Mucosa of rectum (tissue), 2 donors: ENCODE results near the gene OR2V2.
"Not testable (repeated sequence)": the region's sequence is repeated elsewhere in the genome, so short reads cannot be mapped to it uniquely, and the experiment has no call there.

ENCODE experiments used
- H3K27ac ChIP-seq, 2 donors: one replicate each; pipeline ENCODE4 v1.7.0; 2013; ENCODE audit warnings: inconsistent platforms in 2 of 2, low read depth in 2 of 2, low read length in 2 of 2
- H3K27me3 ChIP-seq, 2 donors: one replicate each; pipeline ENCODE4 v1.7.0; 2013; ENCODE audit warnings: low read length in 2 of 2; ENCODE audit not compliant: control insufficient read depth in 2 of 2, insufficient read depth in 2 of 2
- H3K36me3 ChIP-seq, 2 donors: one replicate each; pipeline ENCODE4 v1.7.0; 2013; ENCODE audit warnings: low read length in 2 of 2; ENCODE audit not compliant: control insufficient read depth in 2 of 2, insufficient read depth in 2 of 2
- H3K4me1 ChIP-seq, 2 donors: one replicate each; pipeline ENCODE4 v1.7.0; 2013; ENCODE audit warnings: low read length in 2 of 2, mild to moderate bottlenecking in 1 of 2; ENCODE audit not compliant: control insufficient read depth in 2 of 2, insufficient read depth in 2 of 2
- H3K4me3 ChIP-seq, 2 donors: one replicate each; pipeline ENCODE4 v1.7.0; 2013; ENCODE audit warnings: low read length in 2 of 2
- H3K9ac ChIP-seq, 2 donors: one replicate each; pipeline ENCODE4 v1.7.0; 2013; ENCODE audit warnings: low read length in 2 of 2, low read depth in 1 of 2, mild to moderate bottlenecking in 1 of 2
- H3K9me3 ChIP-seq, 2 donors: one replicate each; pipeline ENCODE4 v1.7.0; 2013; ENCODE audit warnings: low read length in 2 of 2; ENCODE audit not compliant: control insufficient read depth in 2 of 2
- donor health status: healthy.
- donor health status: Normal muscosa, but diverticular disease.

Gene OR2V2

GRCh38 chr5:181104606-181105390 is 42.6 kb upstream of the OR2V2 start:
- not testable (repeated sequence) for H3K27ac ChIP-seq, H3K9ac ChIP-seq, H3K36me3 ChIP-seq, H3K9me3 ChIP-seq, H3K4me3 ChIP-seq, H3K4me1 ChIP-seq
- peaks cover 19 to 21% of the 10 kb centered on the region in 2 donors for H3K27me3 ChIP-seq

GRCh38 chr5:181105391-181106025 is 41.9 kb upstream of the OR2V2 start:
- H3K36me3 ChIP-seq: no peaks in the 10 kb centered on the region
- H3K4me3 ChIP-seq: no peak overlapping the region
- no peak overlapping the region for H3K9ac ChIP-seq
- H3K27ac ChIP-seq: no peak overlapping the region
- H3K9me3 ChIP-seq: no peaks in the 10 kb centered on the region
- H3K4me1 ChIP-seq: no peaks in the 10 kb centered on the region
- peaks cover 14% of the 10 kb centered on the region in 2 donors for H3K27me3 ChIP-seq

DNA sequence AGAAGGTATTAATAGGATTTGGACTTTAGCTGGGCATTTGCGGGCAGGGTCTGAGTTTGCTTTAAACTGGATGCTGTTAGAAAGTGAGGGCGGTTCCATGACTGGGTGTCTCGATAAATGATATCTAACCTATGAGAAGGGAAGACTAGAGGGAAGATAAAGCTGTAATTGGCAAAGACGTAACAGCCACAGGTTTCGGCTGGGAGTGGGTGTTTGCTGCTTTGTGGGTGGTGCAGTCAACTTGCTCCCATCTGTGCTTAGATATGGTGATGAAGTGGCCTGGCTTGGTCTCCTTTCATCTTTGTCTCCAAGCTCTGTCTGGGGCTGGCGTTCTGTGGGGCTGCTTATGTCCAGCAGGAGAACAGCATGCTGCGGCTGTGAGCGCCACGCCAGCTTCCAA is 39.7 kb upstream of the OR2V2 start:
- no peak overlapping the region for H3K9ac ChIP-seq
- H3K36me3 ChIP-seq: no peaks in the 10 kb centered on the region
- no peak overlapping the region for H3K4me3 ChIP-seq
- H3K27ac ChIP-seq: no peak overlapping the region
- H3K27me3 ChIP-seq: peaks cover 17 to 21% of the 10 kb centered on the region in 2 donors
- no peaks in the 10 kb centered on the region for H3K9me3 ChIP-seq
- H3K4me1 ChIP-seq: no peaks in the 10 kb centered on the region

- no peaks in the 10 kb centered on the region for H3K4me1 ChIP-seq
- no peaks in the 10 kb centered on the region for H3K36me3 ChIP-seq
- H3K4me3 ChIP-seq: no peak overlapping the region
- no peak overlapping the region for H3K9ac ChIP-seq
- H3K27me3 ChIP-seq: peaks cover 17 to 21% of the 10 kb centered on the region in 2 donors
- H3K9me3 ChIP-seq: no peaks in the 10 kb centered on the region
- no peak overlapping the region for H3K27ac ChIP-seq
These were observed 38.7 kb upstream of the OR2V2 start for GRCh38 chr5:181108578-181109165.

GRCh38 chr5:181109489-181110013 is 37.8 kb upstream of the OR2V2 start:
- Histone ChIP-seq H3K4me3 (no peak overlapping the region), H3K27me3 (peaks cover 23 to 24% of the 10 kb centered on the region in 2 donors), H3K36me3 (no peaks in the 10 kb centered on the region)

GRCh38 chr5:181111010-181111409 is 36.4 kb upstream of the OR2V2 start:
- Histone ChIP-seq H3K27me3 (peaks cover 34 to 36% of the 10 kb centered on the region in 2 donors), H3K4me1 (no peaks in the 10 kb centered on the region), H3K36me3 (no peaks in the 10 kb centered on the region), H3K27ac (no peak overlapping the region), H3K4me3 (no peak overlapping the region), H3K9me3 (peaks cover 0 to 2% of the 10 kb centered on the region in 2 donors), H3K9ac (no peak overlapping the region)

More at GRCh38 chr5:181109489-181110013, 37.8 kb upstream of the OR2V2 start:
- Histone ChIP-seq H3K27ac (no peak overlapping the region), H3K4me1 (no peaks in the 10 kb centered on the region), H3K9ac (no peak overlapping the region), H3K9me3 (peaks cover 0 to 2% of the 10 kb centered on the region in 2 donors)

- Histone ChIP-seq H3K4me1 (no peaks in the 10 kb centered on the region), H3K27me3 (peaks cover 34 to 35% of the 10 kb centered on the region in 2 donors), H3K36me3 (no peaks in the 10 kb centered on the region), H3K27ac (no peak overlapping the region), H3K9ac (no peak overlapping the region), H3K4me3 (no peak overlapping the region), H3K9me3 (peaks cover 0 to 2% of the 10 kb centered on the region in 2 donors)
These were observed 34.9 kb upstream of the OR2V2 start for GRCh38 chr5:181112476-181112875.

DNA sequence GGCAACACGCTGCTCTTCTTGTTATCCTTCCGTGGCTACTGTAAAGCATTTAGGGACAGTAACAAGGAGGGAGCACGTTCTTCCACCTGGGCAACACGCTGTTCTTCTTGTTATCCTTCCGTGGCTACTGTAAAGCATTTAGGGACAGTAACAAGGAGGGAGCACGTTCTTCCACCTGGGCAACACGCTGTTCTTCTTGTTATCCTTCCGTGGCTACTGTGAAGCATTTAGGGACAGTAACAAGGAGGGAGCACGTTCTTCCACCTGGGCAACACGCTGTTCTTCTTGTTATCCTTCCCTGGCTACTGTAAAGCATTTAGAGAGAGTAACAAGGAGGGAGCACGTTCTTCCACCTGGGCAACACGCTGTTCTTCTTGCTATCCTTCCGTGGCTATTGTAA is 33.8 kb upstream of the OR2V2 start:
- H3K9ac ChIP-seq, H3K9me3 ChIP-seq, H3K27ac ChIP-seq, H3K4me1 ChIP-seq, H3K4me3 ChIP-seq, H3K36me3 ChIP-seq: not testable (repeated sequence)
- peaks cover 29 to 35% of the 10 kb centered on the region in 2 donors for H3K27me3 ChIP-seq

- Histone ChIP-seq H3K9ac (no peak overlapping the region), H3K9me3 (peaks cover 0 to 2% of the 10 kb centered on the region in 2 donors), H3K36me3 (no peaks in the 10 kb centered on the region), H3K4me3 (no peak overlapping the region), H3K27ac (no peak overlapping the region), H3K4me1 (no peaks in the 10 kb centered on the region), H3K27me3 (peaks cover 33 to 34% of the 10 kb centered on the region in 2 donors)
These were observed 33.0 kb upstream of the OR2V2 start for GRCh38 chr5:181114284-181114843.
